ENCODE results near the gene CLEC2A.

- TF ChIP-seq CTCF (IDR thresholded peaks at IDR 0.05 in 8 of 11, conservative IDR thresholded peaks at IDR 0.05 in 3 of 11) (no peak), POLR2AphosphoS5 (IDR thresholded peaks at IDR 0.05) (no peak), POLR2A (IDR thresholded peaks at IDR 0.05) (no peak)
Observed at GRCh38 chr12:9948606-9949296, 16.6 kb upstream of the CLEC2A start.

Measured in spleen (tissue), 7 donors.